GM18511 (cell line): Measurements from ENCODE around the gene PGAM1.
A peak's percentile ranks its signal among the peaks of the same experiment; 100 is the strongest.
"Not testable (repeated sequence)": the region's sequence is repeated elsewhere in the genome, so short reads cannot be mapped to it uniquely, and the experiment has no call there.

ENCODE experiments used
- ATAC-seq: cut with Tn5 transposase; IDR thresholded peaks from one replicate; pipeline ENCODE4 v1.9.1; 2021; ENCODE audit warnings: mild to moderate bottlenecking, moderate library complexity; ENCODE audit not compliant: unreplicated experiment

The PGAM1 gene

GRCh38 chr10:97425964-97426775 lies at the start of gene PGAM1:
TSS of gene PGAM1 (plus strand) at chr10:97426191. CDS start at chr10:97426308, 117 bp downstream.
- peak; percentile 82 for ATAC-seq

GRCh38 chr10:97376413-97376812 lies 49.6 kb upstream of the PGAM1 start:
- no peak for ATAC-seq

- ATAC-seq = no peak
Observed at GRCh38 chr10:97378933-97379921, 46.8 kb upstream of the PGAM1 start.

- no peak for ATAC-seq
Observed at GRCh38 chr10:97380516-97380915, 45.5 kb upstream of the PGAM1 start.

GRCh38 chr10:97381626-97382025 lies 44.4 kb upstream of the PGAM1 start:
- ATAC-seq = no peak

- ATAC-seq = no peak
Observed at GRCh38 chr10:97383159-97383558, 42.8 kb upstream of the PGAM1 start.

GRCh38 chr10:97384156-97384555 lies 41.8 kb upstream of the PGAM1 start:
- no peak for ATAC-seq

- ATAC-seq = no peak
Observed at GRCh38 chr10:97384641-97385040, 41.4 kb upstream of the PGAM1 start.

GRCh38 chr10:97385565-97385964 lies 40.4 kb upstream of the PGAM1 start:
- ATAC-seq = no peak

GRCh38 chr10:97388152-97388551 lies 37.8 kb upstream of the PGAM1 start:
- no peak for ATAC-seq

- ATAC-seq = no peak
Observed at GRCh38 chr10:97390091-97390490, 35.9 kb upstream of the PGAM1 start.

GRCh38 chr10:97393034-97393573 lies 32.9 kb upstream of the PGAM1 start:
- ATAC-seq = no peak

- no peak for ATAC-seq
Observed at GRCh38 chr10:97396056-97396455, 29.9 kb upstream of the PGAM1 start.

- no peak for ATAC-seq
Observed at GRCh38 chr10:97399843-97400545, 26.0 kb upstream of the PGAM1 start.

GRCh38 chr10:97400665-97401454 lies 25.1 kb upstream of the PGAM1 start, which contains the start of gene RRP12:
TSS of gene RRP12 (minus strand) at chr10:97401340. CDS start at chr10:97401231, 109 bp downstream.
- ATAC-seq = peak; percentile 98

GRCh38 chr10:97401455-97401919 lies 24.5 kb upstream of the PGAM1 start:
- ATAC-seq = no peak

- ATAC-seq = no peak
Observed at GRCh38 chr10:97404044-97404443, 21.9 kb upstream of the PGAM1 start.

- no peak for ATAC-seq
Observed at GRCh38 chr10:97406064-97406463, 19.9 kb upstream of the PGAM1 start.

GRCh38 chr10:97406483-97406882 lies 19.5 kb upstream of the PGAM1 start:
- ATAC-seq = not testable (repeated sequence)
